IPS DF 4.7 (cell line): ENCODE measurements around the gene NPBWR2.

Experiments
- DNase-seq: peaks from one replicate; pipeline ENCODE4 v3.0.0-alpha.2; 2013; ENCODE audit warnings: low spot score; ENCODE audit errors: extremely low read depth

The NPBWR2 gene

GRCh38 chr20:64074184-64074789, 33.1 kb downstream of the NPBWR2 start:
- DNase-seq: no peak

GRCh38 chr20:64073476-64074183, 33.7 kb downstream of the NPBWR2 start:
- DNase-seq: no peak

- DNase-seq: no peak
These were observed 34.8 kb downstream of the NPBWR2 start for GRCh38 chr20:64072498-64073063.

GRCh38 chr20:64071341-64072332, 35.7 kb downstream of the NPBWR2 start:
- no peak for DNase-seq

- DNase-seq: no peak
These were observed 36.9 kb downstream of the NPBWR2 start for GRCh38 chr20:64070244-64070993.

- DNase-seq: no peak
These were observed 37.6 kb downstream of the NPBWR2 start for GRCh38 chr20:64069614-64070243.

GRCh38 chr20:64069209-64069613, 38.2 kb downstream of the NPBWR2 start:
- DNase-seq: no peak

GRCh38 chr20:64068386-64069208, 38.8 kb downstream of the NPBWR2 start:
- DNase-seq: no peak

GRCh38 chr20:64067733-64068307, 39.5 kb downstream of the NPBWR2 start:
- no peak for DNase-seq

GRCh38 chr20:64067005-64067632, 40.2 kb downstream of the NPBWR2 start:
- no peak for DNase-seq

- no peak for DNase-seq
These were observed 41.4 kb downstream of the NPBWR2 start for GRCh38 chr20:64065974-64066343.

- no peak for DNase-seq
These were observed 42.0 kb downstream of the NPBWR2 start for GRCh38 chr20:64065062-64065973.

GRCh38 chr20:64064145-64064698, 43.1 kb downstream of the NPBWR2 start:
- DNase-seq: no peak

GRCh38 chr20:64063389-64064144, 43.8 kb downstream of the NPBWR2 start:
- no peak for DNase-seq

- no peak for DNase-seq
These were observed 44.6 kb downstream of the NPBWR2 start, which contains the start of gene TCEA2 for GRCh38 chr20:64062596-64063388. TSS of gene TCEA2 (plus strand) at chr20:64063198. CDS start at chr20:64063313, 115 bp downstream.

GRCh38 chr20:64062276-64062595, 45.1 kb downstream of the NPBWR2 start:
- DNase-seq: no peak
